Ovary (tissue), 3 donors: Measurements from ENCODE around the gene ORC1.

Experiments
- CTCF ChIP-seq, 3 donors: fragments of 450-650 bp in 2 of 3; fragments of 200-600 bp in 1 of 3; IDR thresholded peaks; one replicate each; pipeline versions ENCODE4 v1.5.1 to v1.8.0; 2016 to 2022; ENCODE audit warnings: antibody characterized with exemption in 3 of 3, mild to moderate bottlenecking in 1 of 3
- EP300 ChIP-seq: sonication (generic); formaldehyde crosslinking; IDR thresholded peaks from one replicate; pipeline ENCODE4 v1.6.1; 2017; ENCODE audit warnings: antibody characterized with exemption
- POLR2A ChIP-seq: fragments of 450-650 bp; IDR thresholded peaks from one replicate; pipeline ENCODE4 v1.6.1; 2017; ENCODE audit warnings: antibody characterized with exemption, mild to moderate bottlenecking, moderate library complexity
- donor health status: DM: no; HTN: no; CAD: no.

GRCh38 chr1:52427152-52427551 is 22.9 kb upstream of the ORC1 start:
- TF ChIP-seq POLR2A, result no peak
- TF ChIP-seq CTCF (IDR thresholded peaks at IDR 0.05), result no peak
- no peak for TF ChIP-seq EP300
